ENCODE measurements around the gene PHTF2.

DNA sequence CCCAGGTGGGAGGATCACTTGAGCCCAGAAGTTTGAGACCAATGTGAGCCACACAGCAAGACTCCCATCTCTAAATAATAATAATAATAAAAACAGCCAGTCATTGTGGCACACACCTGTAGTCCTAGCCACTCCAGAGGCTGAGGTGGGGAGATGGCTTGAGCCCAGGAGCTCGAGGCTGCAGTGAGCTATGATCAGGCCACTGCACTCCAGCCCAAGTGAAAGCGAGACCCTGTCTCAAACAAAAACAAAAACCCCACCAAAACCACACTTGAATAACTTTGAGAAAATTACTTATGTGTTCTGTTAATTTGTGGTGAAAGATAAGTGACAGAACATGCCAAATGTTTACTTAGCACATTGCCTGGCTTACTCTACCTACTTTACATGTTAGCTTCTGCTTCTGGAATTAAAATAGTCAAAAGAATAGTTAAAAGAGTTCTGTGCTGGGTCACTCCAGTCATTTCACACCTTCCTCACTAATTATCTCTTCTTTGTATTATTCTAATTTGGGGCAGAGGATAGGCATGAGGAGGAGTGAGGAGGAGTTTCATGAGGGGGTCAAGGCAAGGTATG, 10.2 kb upstream of the PHTF2 start:
- TF ChIP-seq, protein P1, sequence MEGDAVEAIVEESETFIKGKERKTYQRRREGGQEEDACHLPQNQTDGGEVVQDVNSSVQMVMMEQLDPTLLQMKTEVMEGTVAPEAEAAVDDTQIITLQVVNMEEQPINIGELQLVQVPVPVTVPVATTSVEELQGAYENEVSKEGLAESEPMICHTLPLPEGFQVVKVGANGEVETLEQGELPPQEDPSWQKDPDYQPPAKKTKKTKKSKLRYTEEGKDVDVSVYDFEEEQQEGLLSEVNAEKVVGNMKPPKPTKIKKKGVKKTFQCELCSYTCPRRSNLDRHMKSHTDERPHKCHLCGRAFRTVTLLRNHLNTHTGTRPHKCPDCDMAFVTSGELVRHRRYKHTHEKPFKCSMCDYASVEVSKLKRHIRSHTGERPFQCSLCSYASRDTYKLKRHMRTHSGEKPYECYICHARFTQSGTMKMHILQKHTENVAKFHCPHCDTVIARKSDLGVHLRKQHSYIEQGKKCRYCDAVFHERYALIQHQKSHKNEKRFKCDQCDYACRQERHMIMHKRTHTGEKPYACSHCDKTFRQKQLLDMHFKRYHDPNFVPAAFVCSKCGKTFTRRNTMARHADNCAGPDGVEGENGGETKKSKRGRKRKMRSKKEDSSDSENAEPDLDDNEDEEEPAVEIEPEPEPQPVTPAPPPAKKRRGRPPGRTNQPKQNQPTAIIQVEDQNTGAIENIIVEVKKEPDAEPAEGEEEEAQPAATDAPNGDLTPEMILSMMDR (IDR thresholded peaks at IDR 0.05): no peak
- no peak for TF ChIP-seq POLR2AphosphoS5 (IDR thresholded peaks at IDR 0.05)

All from transverse colon (tissue), 4 donors.